Measurements from ENCODE around the gene SH2D3A.

GRCh38 chr19:6745965-6746364 is 21.3 kb downstream of the SH2D3A start:
- TF ChIP-seq CTCF (conservative IDR thresholded peaks at IDR 0.05; ENCODE audit: low read depth in 2 of 2) (no peak), ZNF114 (CRISPR knock-in tag; IDR thresholded peaks at IDR 0.05) (no peak), POLR2AphosphoS5 (IDR thresholded peaks at IDR 0.05; ENCODE audit: low read depth) (no peak), EZH2 (IDR thresholded peaks at IDR 0.05; ENCODE audit: low read depth, unreplicated experiment) (no peak), EZH2phosphoT487 (IDR thresholded peaks at IDR 0.05; ENCODE audit: unreplicated experiment) (no peak), REST (IDR thresholded peaks at IDR 0.05; ENCODE audit: unreplicated experiment) (no peak), ZNF331 (CRISPR knock-in tag; IDR thresholded peaks at IDR 0.05; ENCODE audit: low read depth) (no peak), JUNB (IDR thresholded peaks at IDR 0.05; ENCODE audit: unreplicated experiment) (no peak), ZNF462 (CRISPR knock-in tag; IDR thresholded peaks at IDR 0.05) (no peak)

All from GM23338 (cell line).